Psoas muscle (tissue), 8 donors: ENCODE data around the gene EGFLAM. TPM values are rescaled to one million over a fixed set of nuclear protein-coding genes. Genes with fewer than 3 reads are reported as not detected.

Experiments used
- ATAC-seq, 4 donors: fragments of 200-7000 bp; cut with Tn5 transposase; one replicate each; pipeline ENCODE4 v1.9.1; 2020; ENCODE audit warnings: moderate library complexity in 3 of 4, mild to moderate bottlenecking in 2 of 4
- DNase-seq, 2 donors: peaks; one replicate each; pipeline ENCODE4 v3.0.0-alpha.2; 2020
- H3K27ac ChIP-seq: fragments of 200-600 bp; one replicate; pipeline ENCODE4 v1.8.0; 2022
- H3K27me3 ChIP-seq, 3 donors: fragments of 200-600 bp in 1 of 3; one replicate each; pipeline versions ENCODE4 v1.6.1 to v1.8.0; 2013 to 2022; ENCODE audit warnings: low read length in 2 of 3, mild to moderate bottlenecking in 2 of 3, moderate library complexity in 1 of 3; ENCODE audit not compliant: insufficient read depth in 3 of 3
- H3K36me3 ChIP-seq, 2 donors: fragments of 200-600 bp in 1 of 2; one replicate each; pipeline versions ENCODE4 v1.6.1 to v1.8.0; 2013 to 2022; ENCODE audit warnings: low read depth in 1 of 2, mild to moderate bottlenecking in 1 of 2, moderate library complexity in 1 of 2; ENCODE audit not compliant: insufficient read depth in 1 of 2
- H3K4me1 ChIP-seq: fragments of 200-600 bp; one replicate; pipeline ENCODE4 v1.8.0; 2022
- H3K4me3 ChIP-seq: fragments of 200-600 bp; one replicate; pipeline ENCODE4 v1.8.0; 2022; ENCODE audit warnings: mild to moderate bottlenecking
- H3K9me3 ChIP-seq: fragments of 200-600 bp; one replicate; pipeline ENCODE4 v1.8.0; 2022
- CTCF ChIP-seq: fragments of 200-600 bp; IDR thresholded peaks from one replicate; pipeline ENCODE4 v1.8.0; 2022; ENCODE audit warnings: antibody characterized with exemption
- WGBS, 3 donors: extraction: QIAGEN DNeasy Blood & Tissue Kit; methylation state at CpG; one replicate each; pipeline versions ENCODE4 v1.1.6 to v1.1.7; 2013; 5-methylcytosine and 5-hydroxymethylcytosine counted together
- intact Hi-C, 2 donors: fragments of 100-400 bp; cut with DNase I; formaldehyde crosslinking; loops; one replicate each; pipeline versions ENCODE4 v1.11.0 to v1.14.2; 2022
- polyA plus RNA-seq, 3 donors: library from polyadenylated mRNA; stranded (reverse); fragments of 200-250 nt; gene quantifications; one replicate each; pipeline ENCODE4 v1.2.3, GENCODE V29; 2013
- total RNA-seq, 4 donors: library from RNA; stranded (reverse); fragmentation: NEBNext Ultra II Directional in 2 of 4; extraction: Animal tissue kit (Norgen Biotek cat#: 25700) in 2 of 4; gene quantifications; one replicate each; pipeline versions ENCODE4 v1.2.1 to v1.2.4, GENCODE V29; 2021 to 2023
- donor health status: healthy with polysubstance abuse.
- donor health status: DM: no; HTN: no; CAD: no; lungs with moderate emphysema.
- donor health status: Bipolar disorder and iron deficiency.
- donor health status: healthy.
- donor health status: DM: yes; HTN: yes; CAD: no.
- donor health status: DM: no; HTN: no; CAD: no.
- donor health status: DM: no; HTN: no; CAD: no.
- donor health status: DM: yes; HTN: yes; CAD: no.

Gene EGFLAM
- total and polyA plus RNA-seq, 7 donors: 16.0 to 53.8 (median 35.3) TPM

GRCh38 chr5:38465702-38466423 is 207.5 kb downstream of the EGFLAM start:
- peak; percentile 34 to 59 (median 50) for ATAC-seq
- TF ChIP-seq CTCF: no peak
- intact Hi-C loops: loop anchor here in 1 of 2 donors (5.0 kb wide), 1 partner anchor 86 kb away; no protein-coding TSS in a partner anchor

GRCh38 chr5:38466424-38467189 is 208.2 kb downstream of the EGFLAM start:
- WGBS, 3 donors: 14 to 28% (median 19%) methylated on average over 24 of the region's 24 CpGs
- no peaks in the 10 kb centered on the region for H3K27me3 ChIP-seq

More at GRCh38 chr5:38465702-38466423, 207.5 kb downstream of the EGFLAM start:
- WGBS, 3 donors: 33 to 45% (median 36%) methylated on average over 9 of the region's 9 CpGs
- Histone ChIP-seq H3K9me3 (no peaks in the 10 kb centered on the region), H3K27me3 (no peaks in the 10 kb centered on the region), H3K4me3 (peak overlapping the region; percentile 65), H3K36me3 (peaks cover 0 to 5% of the 10 kb centered on the region in 2 donors), H3K4me1 (peaks cover 70% of the 10 kb centered on the region), H3K27ac (peak overlapping the region; percentile 98)
- no peak for DNase-seq

GRCh38 chr5:38467353-38468040 is 209.1 kb downstream of the EGFLAM start:
- Histone ChIP-seq H3K27me3 (no peaks in the 10 kb centered on the region), H3K36me3 (no peaks in the 10 kb centered on the region), H3K4me1 (peaks cover 68% of the 10 kb centered on the region), H3K9me3 (no peaks in the 10 kb centered on the region), H3K27ac (peak overlapping the region; percentile 98), H3K4me3 (peak overlapping the region; percentile 65)
- WGBS, 3 donors: 16 to 22% (median 19%) methylated on average over 22 of the region's 22 CpGs
- DNase-seq: peak; percentile 66 to 77
- intact Hi-C loops: loop anchor here (2.0 to 5.0 kb wide), 2 partner anchors 69 to 85 kb away; no protein-coding TSS in a partner anchor
- ATAC-seq: peak in 3 of 4 donors; percentile 3 to 10 (median 6)
- TF ChIP-seq CTCF: no peak

More at GRCh38 chr5:38466424-38467189, 208.2 kb downstream of the EGFLAM start:
- Histone ChIP-seq H3K36me3 (no peaks in the 10 kb centered on the region), H3K4me1 (peaks cover 70% of the 10 kb centered on the region), H3K9me3 (no peaks in the 10 kb centered on the region), H3K4me3 (peak overlapping the region; percentile 65), H3K27ac (peak overlapping the region; percentile 98)
- TF ChIP-seq CTCF: no peak
- peak; percentile 53 to 65 (median 60) for ATAC-seq
- intact Hi-C loops: loop anchor here in 1 of 2 donors (5.0 kb wide), 1 partner anchor 86 kb away; no protein-coding TSS in a partner anchor
- DNase-seq: peak; percentile 88 to 96

- Histone ChIP-seq H3K27me3 (no peaks in the 10 kb centered on the region), H3K36me3 (no peaks in the 10 kb centered on the region), H3K4me3 (peak overlapping the region; percentile 65), H3K27ac (peak overlapping the region; percentile 98), H3K4me1 (peaks cover 65% of the 10 kb centered on the region), H3K9me3 (no peaks in the 10 kb centered on the region)
- DNase-seq (peak; percentile 78 to 81), ATAC-seq (peak; percentile 54 to 66 (median 59))
- intact Hi-C loops: loop anchor here (2.0 to 5.0 kb wide), 2 partner anchors 69 to 84 kb away; no protein-coding TSS in a partner anchor
- TF ChIP-seq CTCF: no peak
- WGBS, 3 donors: 30 to 48% (median 31%) methylated on average over 12 of the region's 12 CpGs
Observed at GRCh38 chr5:38468202-38468673, 209.9 kb downstream of the EGFLAM start.
